Activated CD8-positive, alpha-beta T cell treated with anti-CD3 and anti-CD28 coated beads, Interleukin-2, amount 10 ng/mL, durations not matched to agents 7 days and 5 days (primary cell): ENCODE data around the gene KRTAP4-4. TPM values are rescaled to one million over a fixed set of nuclear protein-coding genes. Genes with fewer than 3 reads are reported as not detected.
"Not testable (repeated sequence)": the region's sequence is repeated elsewhere in the genome, so short reads cannot be mapped to it uniquely, and the experiment has no call there.

Source experiments
- ATAC-seq: fragments of 150-1000 bp; cut with Tn5 transposase; one replicate; pipeline ENCODE4 v1.10.0; 2021; ENCODE audit warnings: moderate library complexity
- CTCF ChIA-PET: fragments of 350-600 bp; sonication (Branson Sonifier 250); formaldehyde crosslinking; loops from one replicate; lab custom pipeline; 2021; ENCODE audit warnings: antibody characterized with exemption; lab: Charles Lee
- POLR2A ChIA-PET: fragments of 350-600 bp; sonication (Branson Sonifier 250); formaldehyde crosslinking; loops from one replicate; lab custom pipeline; 2021; ENCODE audit warnings: antibody characterized with exemption; lab: Charles Lee
- DNase-seq: peaks from one replicate; pipeline ENCODE4 v3.0.0-alpha.2; 2020
- H3K27ac Mint-ChIP-seq: one replicate; pipeline ENCODE4 v1.8.0; 2021; ENCODE audit warnings: mild to moderate bottlenecking, mixed read lengths
- H3K27me3 Mint-ChIP-seq: one replicate; pipeline ENCODE4 v1.8.0; 2021; ENCODE audit warnings: low read depth, mixed read lengths
- H3K36me3 Mint-ChIP-seq: one replicate; pipeline ENCODE4 v1.8.0; 2021; ENCODE audit warnings: low read depth, mixed read lengths
- H3K4me1 Mint-ChIP-seq: one replicate; pipeline ENCODE4 v1.8.0; 2021; ENCODE audit warnings: low read depth, mixed read lengths
- H3K4me3 Mint-ChIP-seq: one replicate; pipeline ENCODE4 v1.8.0; 2021; ENCODE audit warnings: mild to moderate bottlenecking, mixed read lengths
- H3K9me3 Mint-ChIP-seq: one replicate; pipeline ENCODE4 v1.8.0; 2022; ENCODE audit warnings: mixed read lengths; ENCODE audit not compliant: insufficient read depth
- total RNA-seq, 2 experiments: library from RNA; stranded (reverse); gene quantifications; one replicate each; pipeline ENCODE4 v1.2.3, GENCODE V29; 2021

The KRTAP4-4 gene
- total RNA-seq, 2 experiments from 2014 or later = not detected

DNA sequence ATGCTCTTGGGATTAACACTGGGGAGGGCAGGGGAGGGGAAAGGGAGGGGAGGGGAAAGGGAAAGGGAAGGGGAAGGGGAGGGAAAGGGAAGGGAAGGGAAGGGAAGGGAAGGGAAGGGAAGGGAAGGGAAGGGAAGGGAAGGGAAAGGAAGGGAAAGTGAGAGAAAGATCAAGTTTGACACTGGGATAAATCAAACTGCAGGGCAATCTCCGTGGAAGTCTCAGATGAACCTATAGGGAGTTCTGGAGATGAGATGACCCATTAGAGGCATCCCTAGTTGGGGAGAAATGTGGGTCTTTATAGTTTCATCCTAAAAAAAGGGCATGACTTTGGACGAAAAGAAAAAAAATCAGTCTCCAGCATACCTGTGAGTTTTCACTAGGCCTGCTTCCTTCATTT lies 38.8 kb downstream of the KRTAP4-4 start:
- ATAC-seq (no peak), DNase-seq (no peak)
- ChIA-PET POLR2A (no interaction called here), CTCF (no interaction called here)
- Mint-ChIP-seq H3K27ac (no peak overlapping the region), H3K4me3 (no peak overlapping the region), H3K4me1 (peaks cover 30% of the 10 kb centered on the region), H3K27me3 (peaks cover 3% of the 10 kb centered on the region), H3K9me3 (no peaks in the 10 kb centered on the region), H3K36me3 (peaks cover 4% of the 10 kb centered on the region)

DNA sequence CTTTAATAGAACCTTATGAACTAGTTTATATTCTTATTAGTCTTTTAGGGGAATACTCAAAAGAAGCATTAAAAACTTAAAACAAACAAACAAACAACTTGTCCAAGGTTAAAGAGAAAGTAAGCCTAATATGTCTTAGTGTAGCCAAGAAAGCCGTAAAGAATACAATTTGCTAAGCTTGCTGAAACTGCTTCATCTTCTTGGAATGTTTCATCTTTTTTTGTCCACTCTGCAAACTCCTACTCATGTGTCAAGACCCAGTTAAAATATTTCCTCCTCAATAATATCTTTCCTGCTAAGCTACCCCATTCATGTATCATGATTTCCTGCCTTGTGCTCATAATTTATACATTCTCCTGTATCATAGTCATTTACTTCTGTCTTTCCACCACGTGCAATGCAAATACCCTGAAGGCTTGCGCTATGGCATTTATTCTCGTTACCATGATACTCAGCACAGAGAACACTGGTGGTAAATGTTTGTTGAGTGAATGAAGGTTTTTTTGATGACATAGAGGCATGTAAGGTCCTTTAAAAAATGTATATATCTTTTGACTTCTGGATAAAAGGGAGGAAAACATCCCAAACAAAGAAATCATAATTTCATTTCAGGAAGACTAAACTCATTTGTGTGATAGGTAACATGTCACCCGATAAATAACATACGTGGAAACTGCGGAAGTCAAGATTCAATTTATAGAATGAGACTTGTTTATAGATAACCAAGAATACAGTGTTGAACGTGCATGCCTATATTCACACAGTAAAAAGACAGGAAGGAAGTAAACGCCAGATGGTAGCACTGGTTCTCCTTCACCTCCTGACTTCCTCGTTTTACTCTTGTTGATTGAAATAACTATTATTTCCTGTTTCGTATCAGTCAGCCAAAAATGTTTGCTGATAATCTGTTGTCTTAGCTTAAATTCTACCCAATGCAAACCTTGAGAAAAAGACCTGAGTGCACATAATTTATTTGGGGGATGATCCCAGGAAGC lies 40.6 kb downstream of the KRTAP4-4 start:
- Mint-ChIP-seq H3K4me1 (peaks cover 21% of the 10 kb centered on the region), H3K27ac (peak overlapping the region; percentile 33)
- ATAC-seq, CTCF ChIA-PET, H3K9me3 Mint-ChIP-seq, H3K4me3 Mint-ChIP-seq, H3K36me3 Mint-ChIP-seq, H3K27me3 Mint-ChIP-seq, DNase-seq: not testable (repeated sequence)
- POLR2A ChIA-PET = interaction anchor here (0.6 kb wide), 1 partner anchor 8 kb away, joined by 3 read pairs; no protein-coding TSS in a partner anchor

DNA sequence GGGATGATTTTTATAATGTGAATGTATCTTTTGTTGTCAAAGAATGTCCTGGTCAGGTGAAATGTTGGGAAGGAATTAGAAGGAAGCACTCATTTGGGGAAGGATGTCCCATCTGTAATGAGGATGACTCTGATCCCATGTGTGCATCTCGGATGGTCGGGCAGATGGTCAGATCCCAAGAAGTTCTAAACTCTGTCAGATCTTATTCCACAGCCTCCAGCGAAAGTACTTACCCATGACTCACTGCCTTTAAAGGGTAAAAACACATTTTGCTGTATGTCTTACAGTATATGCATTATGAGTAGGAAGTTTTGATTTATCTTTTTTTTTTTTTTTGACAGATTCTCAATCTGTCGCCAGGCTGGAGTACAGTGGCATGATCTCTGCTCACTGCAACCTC lies 41.8 kb downstream of the KRTAP4-4 start:
- no peak for ATAC-seq
- ChIA-PET POLR2A (no interaction called here), CTCF (no interaction called here)
- no peaks in the 10 kb centered on the region for H3K9me3 Mint-ChIP-seq
- H3K27me3 Mint-ChIP-seq = peaks cover 3% of the 10 kb centered on the region
- no peak overlapping the region for H3K27ac Mint-ChIP-seq
- peaks cover 4% of the 10 kb centered on the region for H3K36me3 Mint-ChIP-seq
- no peak overlapping the region for H3K4me3 Mint-ChIP-seq
- DNase-seq = no peak
- peaks cover 15% of the 10 kb centered on the region for H3K4me1 Mint-ChIP-seq

DNA sequence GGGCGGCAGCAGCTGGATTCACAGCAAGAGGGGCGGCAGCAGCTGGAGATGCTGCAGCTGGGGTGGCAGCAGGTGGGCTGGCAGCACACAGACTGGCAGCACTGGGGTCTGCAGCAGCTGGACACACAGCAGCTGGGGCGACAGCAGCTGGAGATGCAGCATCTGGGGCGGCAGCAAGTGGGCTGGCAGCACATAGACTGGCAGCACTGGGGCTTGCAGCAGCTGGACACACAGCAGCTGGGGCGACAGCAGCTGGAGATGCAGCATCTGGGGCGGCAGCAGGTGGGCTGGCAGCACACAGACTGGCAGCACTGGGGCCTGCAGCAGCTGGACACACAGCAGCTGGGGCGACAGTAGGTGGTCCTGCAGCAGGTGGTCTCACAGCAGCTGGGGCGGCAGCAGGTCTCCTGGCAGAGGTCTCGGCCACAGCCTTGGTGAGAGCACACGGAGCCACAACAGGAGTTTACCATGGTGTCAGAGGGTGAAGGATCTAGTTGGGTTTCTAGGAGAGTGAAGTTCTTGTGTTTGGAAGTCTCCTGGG lies 42.6 kb downstream of the KRTAP4-4 start, which contains the start of gene KRTAP4-11:
KRTAP4-11 (minus strand) TSS at position 528 of the 541 bp plus-strand sequence; CDS start at position 470, 58 bp downstream.
- CTCF ChIA-PET, H3K27me3 Mint-ChIP-seq, H3K9me3 Mint-ChIP-seq, ATAC-seq, DNase-seq, POLR2A ChIA-PET, H3K4me1 Mint-ChIP-seq, H3K27ac Mint-ChIP-seq, H3K4me3 Mint-ChIP-seq, H3K36me3 Mint-ChIP-seq: not testable (repeated sequence)

DNA sequence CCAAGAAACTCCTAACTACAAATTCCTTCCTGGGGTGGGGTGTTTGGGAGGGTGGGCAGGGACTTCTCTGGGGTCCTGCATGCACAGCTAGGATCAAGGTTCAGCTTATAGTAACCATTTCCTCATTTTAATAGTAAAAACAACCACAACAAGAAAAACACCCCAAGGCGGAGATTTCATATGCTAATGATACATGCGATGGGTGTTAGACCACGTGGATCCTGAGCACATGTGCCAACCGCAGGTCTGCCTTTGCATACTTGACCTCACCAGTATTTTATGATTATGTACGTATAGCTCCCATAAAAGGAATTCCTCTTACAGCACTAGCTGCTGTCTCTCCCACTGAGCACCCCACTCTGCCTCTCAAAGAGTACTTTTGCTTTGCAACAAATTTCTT lies 44.3 kb downstream of the KRTAP4-4 start:
- peaks cover 3% of the 10 kb centered on the region for H3K27me3 Mint-ChIP-seq
- DNase-seq = no peak
- H3K9me3 Mint-ChIP-seq = peaks cover 10% of the 10 kb centered on the region
- H3K36me3 Mint-ChIP-seq = peaks cover 6% of the 10 kb centered on the region
- no peak overlapping the region for H3K27ac Mint-ChIP-seq
- H3K4me1 Mint-ChIP-seq = peaks cover 10% of the 10 kb centered on the region
- CTCF ChIA-PET = interaction anchor here (1.4 kb wide), 1 partner anchor 213 kb away, joined by 3 read pairs; no protein-coding TSS in a partner anchor
- no peak for ATAC-seq
- POLR2A ChIA-PET = no interaction called here
- H3K4me3 Mint-ChIP-seq = no peak overlapping the region

DNA sequence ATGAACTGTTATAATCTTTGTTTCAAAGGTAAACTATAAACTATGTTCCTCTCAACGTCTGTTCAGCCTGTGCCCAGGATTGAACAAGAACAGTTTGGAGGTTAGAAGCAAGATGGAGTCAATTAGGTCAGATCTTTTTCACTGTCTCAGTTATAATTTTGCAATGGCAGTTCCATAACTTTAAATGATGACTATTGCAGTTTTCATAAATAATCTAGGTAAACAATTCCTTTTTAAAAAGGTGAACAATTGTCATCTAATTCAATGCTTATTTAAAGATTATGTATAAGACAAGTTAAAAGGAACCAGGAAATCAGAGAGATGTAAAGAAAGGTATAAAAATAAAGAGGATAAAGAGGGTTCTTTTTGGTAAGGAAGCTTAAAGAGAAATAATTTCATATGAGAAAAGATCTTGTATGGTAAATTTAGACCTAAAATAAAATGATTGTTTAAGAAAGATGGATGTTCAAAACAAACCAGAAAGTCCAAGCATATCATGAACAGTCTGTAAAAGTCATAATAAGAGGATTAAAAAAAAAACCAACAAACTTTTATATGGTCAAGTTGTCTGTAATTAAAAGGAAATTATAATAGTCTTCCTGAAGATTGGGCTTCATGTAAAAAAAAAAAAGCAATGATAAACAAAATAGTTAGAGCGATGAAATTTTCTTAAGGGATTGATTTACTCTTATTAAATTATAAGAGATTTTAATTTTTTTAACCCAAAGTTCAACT lies 49.2 kb downstream of the KRTAP4-4 start:
- H3K36me3 Mint-ChIP-seq = peaks cover 3% of the 10 kb centered on the region
- ChIA-PET CTCF (no interaction called here), POLR2A (interaction anchor here (0.7 kb wide), 1 partner anchor 9 kb away, joined by 3 read pairs; no protein-coding TSS in a partner anchor)
- no peaks in the 10 kb centered on the region for H3K27me3 Mint-ChIP-seq
- no peak for DNase-seq
- H3K4me1 Mint-ChIP-seq = peaks cover 7% of the 10 kb centered on the region
- no peak overlapping the region for H3K4me3 Mint-ChIP-seq
- peaks cover 15% of the 10 kb centered on the region for H3K9me3 Mint-ChIP-seq
- H3K27ac Mint-ChIP-seq = no peak overlapping the region
- no peak for ATAC-seq

Other genes with a start within 250 kb of the KRTAP4-4 start
- gene KRT23, start 223.1 kb downstream of the KRTAP4-4 start, total RNA-seq = not detected
- not detected for gene KRT39, start 193.8 kb downstream of the KRTAP4-4 start, total RNA-seq
- gene KRT40, start 176.4 kb downstream of the KRTAP4-4 start, total RNA-seq = not detected
- not detected for gene KRTAP3-3, start 166.6 kb downstream of the KRTAP4-4 start, total RNA-seq
- not detected for gene KRTAP3-2, start 160.8 kb downstream of the KRTAP4-4 start, total RNA-seq
- not detected for gene KRTAP3-1, start 151.6 kb downstream of the KRTAP4-4 start, total RNA-seq
- gene KRTAP1-5, start 133.5 kb downstream of the KRTAP4-4 start, total RNA-seq = not detected
- not detected for gene KRTAP1-4, start 130.6 kb downstream of the KRTAP4-4 start, total RNA-seq
- not detected for gene KRTAP1-3, start 125.9 kb downstream of the KRTAP4-4 start, total RNA-seq
- gene KRTAP1-1, start 119.3 kb downstream of the KRTAP4-4 start, total RNA-seq = not detected
- not detected for gene KRTAP2-1, start 113.4 kb downstream of the KRTAP4-4 start, total RNA-seq
- not detected for gene KRTAP2-2, start 105.5 kb downstream of the KRTAP4-4 start, total RNA-seq
- not detected for gene KRTAP2-3, start 100.6 kb downstream of the KRTAP4-4 start, total RNA-seq
- gene KRTAP2-4, start 94.9 kb downstream of the KRTAP4-4 start, total RNA-seq = not detected
- not detected for gene KRTAP4-7, start 76.6 kb downstream of the KRTAP4-4 start, total RNA-seq
- not detected for gene KRTAP4-8, start 62.6 kb downstream of the KRTAP4-4 start, total RNA-seq
- gene KRTAP4-16, start 58.5 kb downstream of the KRTAP4-4 start, total RNA-seq = not detected
- gene KRTAP4-9, start 55.4 kb downstream of the KRTAP4-4 start, total RNA-seq = not detected
- not detected for gene KRTAP4-11, start 42.4 kb downstream of the KRTAP4-4 start, total RNA-seq
- not detected for gene KRTAP4-12, start 36.6 kb downstream of the KRTAP4-4 start, total RNA-seq
- gene KRTAP4-6, start 20.2 kb downstream of the KRTAP4-4 start, total RNA-seq = not detected
- not detected for gene KRTAP4-5, start 10.9 kb downstream of the KRTAP4-4 start, total RNA-seq
- not detected for gene KRTAP4-3, start 7.5 kb upstream of the KRTAP4-4 start, total RNA-seq
- gene KRTAP4-2, start 17.5 kb upstream of the KRTAP4-4 start, total RNA-seq = not detected
- not detected for gene KRTAP4-1, start 24.2 kb upstream of the KRTAP4-4 start, total RNA-seq
- gene KRTAP9-1, start 29.1 kb upstream of the KRTAP4-4 start, total RNA-seq = not detected
- gene KRTAP9-2, start 65.9 kb upstream of the KRTAP4-4 start, total RNA-seq = not detected
- not detected for gene KRTAP9-3, start 71.7 kb upstream of the KRTAP4-4 start, total RNA-seq
- gene KRTAP9-8, start 77.3 kb upstream of the KRTAP4-4 start, total RNA-seq = not detected
- not detected for gene KRTAP9-4, start 88.9 kb upstream of the KRTAP4-4 start, total RNA-seq
- not detected for gene KRTAP9-9, start 94.6 kb upstream of the KRTAP4-4 start, total RNA-seq
- gene KRTAP9-6, start 104.6 kb upstream of the KRTAP4-4 start, total RNA-seq = not detected
- gene KRTAP9-7, start 115.0 kb upstream of the KRTAP4-4 start, total RNA-seq = not detected
- gene KRTAP29-1, start 142.1 kb upstream of the KRTAP4-4 start, total RNA-seq = not detected
- gene KRTAP16-1, start 148.6 kb upstream of the KRTAP4-4 start, total RNA-seq = not detected
- gene KRTAP17-1, start 155.0 kb upstream of the KRTAP4-4 start, total RNA-seq = not detected
- gene KRT33A, start 190.1 kb upstream of the KRTAP4-4 start, total RNA-seq = not detected
- not detected for gene KRT33B, start 209.1 kb upstream of the KRTAP4-4 start, total RNA-seq
- not detected for gene KRT34, start 221.6 kb upstream of the KRTAP4-4 start, total RNA-seq
- not detected for gene KRT31, start 236.9 kb upstream of the KRTAP4-4 start, total RNA-seq